DND-41 (cell line): ENCODE results near the gene XAGE3.

Experiments
- EZH2 ChIP-seq: IDR thresholded peaks from 3 replicates; pipeline ENCODE4 v1.6.1; 2012; ENCODE audit warnings: borderline replicate concordance, low read depth, mild to moderate bottlenecking, moderate library complexity, low read length, inconsistent platforms; ENCODE audit not compliant: severe bottlenecking
- TF ChIP-seq, protein P1 (sequence below): IDR thresholded peaks from 2 replicates; pipeline ENCODE4 v1.5.1; 2012; ENCODE audit warnings: borderline replicate concordance, low read length, moderate library complexity, mild to moderate bottlenecking; ENCODE audit not compliant: poor library complexity, severe bottlenecking; ENCODE audit errors: extremely low read depth

DNA sequence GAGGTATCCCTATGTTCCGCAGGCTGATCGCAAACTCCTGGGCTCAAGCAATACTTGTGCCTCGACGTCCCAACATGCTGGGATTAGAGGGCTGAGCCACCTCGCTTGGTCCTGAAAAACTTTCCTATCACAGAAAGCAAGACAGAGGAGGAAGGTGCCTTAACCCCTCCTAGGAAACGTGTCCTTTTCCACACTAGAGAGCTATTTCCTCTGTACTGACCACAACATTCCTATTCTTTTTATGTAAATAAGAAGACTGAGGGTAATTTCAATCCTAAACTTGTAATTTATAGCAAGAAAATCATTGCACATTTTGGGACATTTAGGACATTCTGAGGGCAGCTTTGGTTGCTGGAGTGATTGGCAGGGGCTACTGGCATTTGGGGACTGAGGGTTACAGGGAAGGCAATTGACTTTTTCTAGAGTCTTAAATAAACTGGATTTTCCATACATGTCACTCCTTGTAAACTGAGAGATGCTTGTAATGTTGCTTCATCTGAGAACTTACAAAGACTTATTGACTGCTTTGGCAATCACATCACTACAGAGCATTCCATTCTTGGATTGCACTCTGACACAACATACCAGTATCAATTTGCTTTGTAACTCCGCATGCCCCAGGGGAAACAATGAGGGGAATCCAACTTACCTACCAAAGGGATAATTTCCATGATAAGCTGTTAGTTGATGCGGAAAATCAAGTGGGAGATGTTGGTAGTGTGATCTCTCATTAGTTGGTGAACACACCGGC is 15.6 kb downstream of the XAGE3 start:
- TF ChIP-seq, protein P1, sequence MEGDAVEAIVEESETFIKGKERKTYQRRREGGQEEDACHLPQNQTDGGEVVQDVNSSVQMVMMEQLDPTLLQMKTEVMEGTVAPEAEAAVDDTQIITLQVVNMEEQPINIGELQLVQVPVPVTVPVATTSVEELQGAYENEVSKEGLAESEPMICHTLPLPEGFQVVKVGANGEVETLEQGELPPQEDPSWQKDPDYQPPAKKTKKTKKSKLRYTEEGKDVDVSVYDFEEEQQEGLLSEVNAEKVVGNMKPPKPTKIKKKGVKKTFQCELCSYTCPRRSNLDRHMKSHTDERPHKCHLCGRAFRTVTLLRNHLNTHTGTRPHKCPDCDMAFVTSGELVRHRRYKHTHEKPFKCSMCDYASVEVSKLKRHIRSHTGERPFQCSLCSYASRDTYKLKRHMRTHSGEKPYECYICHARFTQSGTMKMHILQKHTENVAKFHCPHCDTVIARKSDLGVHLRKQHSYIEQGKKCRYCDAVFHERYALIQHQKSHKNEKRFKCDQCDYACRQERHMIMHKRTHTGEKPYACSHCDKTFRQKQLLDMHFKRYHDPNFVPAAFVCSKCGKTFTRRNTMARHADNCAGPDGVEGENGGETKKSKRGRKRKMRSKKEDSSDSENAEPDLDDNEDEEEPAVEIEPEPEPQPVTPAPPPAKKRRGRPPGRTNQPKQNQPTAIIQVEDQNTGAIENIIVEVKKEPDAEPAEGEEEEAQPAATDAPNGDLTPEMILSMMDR, result no peak
- no peak for TF ChIP-seq EZH2
